Upper lobe of right lung (tissue), 1 donor: Measurements from ENCODE around the gene PRAC2. TPM values are rescaled to one million over a fixed set of nuclear protein-coding genes. Genes with fewer than 3 reads are reported as not detected.

Experiments
- ATAC-seq: fragments of 200-7000 bp; cut with Tn5 transposase; one replicate; pipeline ENCODE4 v1.9.1; 2020; ENCODE audit warnings: mild to moderate bottlenecking, moderate library complexity
- DNase-seq: peaks from one replicate; pipeline ENCODE4 v3.0.0-alpha.2; 2020
- H3K27ac ChIP-seq: fragments of 200-600 bp; one replicate; pipeline ENCODE4 v1.8.0; 2022
- H3K27me3 ChIP-seq: fragments of 200-600 bp; one replicate; pipeline ENCODE4 v1.8.0; 2022; ENCODE audit warnings: mild to moderate bottlenecking
- H3K36me3 ChIP-seq: fragments of 200-600 bp; one replicate; pipeline ENCODE4 v1.8.0; 2022
- H3K4me1 ChIP-seq: fragments of 200-600 bp; one replicate; pipeline ENCODE4 v1.8.0; 2022
- H3K4me3 ChIP-seq: fragments of 200-600 bp; one replicate; pipeline ENCODE4 v1.8.0; 2022; ENCODE audit warnings: mild to moderate bottlenecking
- H3K9me3 ChIP-seq: fragments of 200-600 bp; one replicate; pipeline ENCODE4 v1.8.0; 2022
- CTCF ChIP-seq: fragments of 200-600 bp; IDR thresholded peaks from one replicate; pipeline ENCODE4 v1.8.0; 2022; ENCODE audit warnings: antibody characterized with exemption
- intact Hi-C: fragments of 100-400 bp; cut with DNase I; formaldehyde crosslinking; loops from one replicate; pipeline ENCODE4 v1.11.0; 2022
- microRNA-seq: library from miRNA; unstranded; fragments of <30 nt; microRNA quantifications from one replicate; pipeline ENCODE4 v1.2.0, GENCODE V29; 2020; ENCODE audit warnings: borderline microRNAs expressed
- total RNA-seq: library from RNA; stranded (reverse); fragmentation: NEBNext Ultra II Directional; extraction: Animal tissue kit (Norgen Biotek cat#: 25700); gene quantifications from one replicate; pipeline ENCODE4 v1.2.1, GENCODE V29; 2021
- donor health status: DM: no; HTN: yes; CAD: no; lungs with severe emphysema.

Gene PRAC2
- total RNA-seq, 1 donor from 2014 or later = not detected

- H3K36me3 ChIP-seq = no peaks in the 10 kb centered on the region
- H3K4me1 ChIP-seq = no peaks in the 10 kb centered on the region
- no peak overlapping the region for H3K4me3 ChIP-seq
- intact Hi-C loops = no loop called here
- ATAC-seq (no peak), DNase-seq (no peak)
- TF ChIP-seq CTCF = no peak
- no peak overlapping the region for H3K27ac ChIP-seq
- H3K9me3 ChIP-seq = no peaks in the 10 kb centered on the region
- H3K27me3 ChIP-seq = peaks cover 33% of the 10 kb centered on the region
These were observed 50.3 kb downstream of the PRAC2 start for GRCh38 chr17:48773245-48773644.

Small RNA genes lying within 50 kb of the gene (microRNA-seq; reads per million reads assigned to microRNA genes)
- gene MIR3185 = not detected

Other genes with a start within 250 kb of the PRAC2 start
- gene HOXB1, start 192.2 kb upstream of the PRAC2 start, total RNA-seq = not detected
- gene HOXB2, start 178.1 kb upstream of the PRAC2 start, total RNA-seq = 11.0 TPM
- gene HOXB4, start 144.8 kb upstream of the PRAC2 start, total RNA-seq = 4.9 TPM
- 13.3 TPM for gene HOXB3, start 132.9 kb upstream of the PRAC2 start, total RNA-seq
- 4.4 TPM for gene HOXB5, start 129.4 kb upstream of the PRAC2 start, total RNA-seq
- gene HOXB6, start 118.2 kb upstream of the PRAC2 start, total RNA-seq = 4.9 TPM
- gene HOXB7, start 112.2 kb upstream of the PRAC2 start, total RNA-seq = 1.2 TPM
- gene HOXB8, start 107.9 kb upstream of the PRAC2 start, total RNA-seq = 1.0 TPM
- not detected for gene HOXB9, start 96.8 kb upstream of the PRAC2 start, total RNA-seq
- gene PRAC1, start 667 bp upstream of the PRAC2 start, total RNA-seq = not detected
- gene HOXB13, start 5.6 kb downstream of the PRAC2 start, total RNA-seq = not detected
- 0.20 TPM for gene TTLL6, start 94.0 kb downstream of the PRAC2 start, total RNA-seq
- gene CALCOCO2, start 107.8 kb downstream of the PRAC2 start, total RNA-seq = 181 TPM
- gene ATP5MC1, start 169.6 kb downstream of the PRAC2 start, total RNA-seq = 39.8 TPM
- 61.3 TPM for gene UBE2Z, start 185.2 kb downstream of the PRAC2 start, total RNA-seq
- 78.0 TPM for gene SNF8, start 221.7 kb downstream of the PRAC2 start, total RNA-seq
- gene GIP, start 245.4 kb downstream of the PRAC2 start, total RNA-seq = not detected